Hepatocyte (in vitro differentiated cells): ENCODE data around the gene TMEM116.

Source experiments
- EZH2 ChIP-seq: fragments of 200-600 bp; sonication (generic); IDR thresholded peaks from 2 replicates; pipeline ENCODE4 v1.6.1; 2016; ENCODE audit warnings: antibody characterized with exemption, mild to moderate bottlenecking, borderline replicate concordance
- TF ChIP-seq, protein P1 (sequence below): fragments of 200-600 bp; sonication (generic); IDR thresholded peaks from 2 replicates; pipeline ENCODE4 v1.5.1; 2016; ENCODE audit warnings: antibody characterized with exemption, mild to moderate bottlenecking; ENCODE audit not compliant: poor library complexity

DNA sequence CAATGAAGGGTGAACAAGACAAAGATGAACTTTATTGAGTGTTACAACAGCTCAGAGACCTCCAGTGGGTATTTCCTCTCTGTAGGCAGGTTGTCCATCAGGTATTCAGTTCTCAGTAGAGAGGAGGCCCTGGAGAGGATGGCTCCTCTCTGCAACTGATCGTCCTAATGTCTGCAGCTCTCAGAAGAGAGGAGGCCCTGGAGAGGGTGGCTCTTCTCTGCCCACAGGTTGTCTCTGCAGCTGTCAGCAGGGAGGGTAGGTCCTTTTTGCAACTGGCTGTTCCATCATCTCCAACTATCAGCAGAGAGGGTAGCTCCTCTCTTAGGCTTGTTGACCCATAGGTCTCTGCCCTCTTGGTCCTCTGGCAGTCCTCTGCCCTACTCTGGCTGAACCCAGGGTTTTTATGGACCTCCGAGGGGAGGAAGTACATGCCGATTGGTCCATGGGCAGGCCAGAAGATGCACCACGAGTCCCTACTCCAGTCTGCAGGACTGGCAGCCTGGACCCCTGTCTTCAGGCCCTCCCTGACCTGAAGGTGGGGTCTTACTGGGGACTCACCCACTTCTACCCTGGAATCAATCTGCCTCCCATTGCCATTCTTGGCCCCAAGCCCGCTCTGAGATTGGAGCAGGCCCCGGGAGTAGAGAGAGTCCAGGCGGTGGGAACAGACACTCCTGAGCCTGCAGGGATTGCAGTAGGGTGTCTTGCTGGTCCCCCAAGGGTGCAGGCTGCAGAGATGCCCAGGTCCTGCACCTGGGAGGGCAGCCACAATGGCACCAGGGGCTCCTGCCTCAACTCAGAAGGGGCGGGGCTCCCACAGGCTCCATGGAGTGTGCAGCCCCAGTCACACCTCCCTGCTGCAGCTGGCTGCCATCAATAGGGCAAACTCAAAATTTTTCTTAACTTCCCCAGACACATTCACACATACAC lies 2.3 kb downstream of the TMEM116 start:
- TF ChIP-seq, protein P1, sequence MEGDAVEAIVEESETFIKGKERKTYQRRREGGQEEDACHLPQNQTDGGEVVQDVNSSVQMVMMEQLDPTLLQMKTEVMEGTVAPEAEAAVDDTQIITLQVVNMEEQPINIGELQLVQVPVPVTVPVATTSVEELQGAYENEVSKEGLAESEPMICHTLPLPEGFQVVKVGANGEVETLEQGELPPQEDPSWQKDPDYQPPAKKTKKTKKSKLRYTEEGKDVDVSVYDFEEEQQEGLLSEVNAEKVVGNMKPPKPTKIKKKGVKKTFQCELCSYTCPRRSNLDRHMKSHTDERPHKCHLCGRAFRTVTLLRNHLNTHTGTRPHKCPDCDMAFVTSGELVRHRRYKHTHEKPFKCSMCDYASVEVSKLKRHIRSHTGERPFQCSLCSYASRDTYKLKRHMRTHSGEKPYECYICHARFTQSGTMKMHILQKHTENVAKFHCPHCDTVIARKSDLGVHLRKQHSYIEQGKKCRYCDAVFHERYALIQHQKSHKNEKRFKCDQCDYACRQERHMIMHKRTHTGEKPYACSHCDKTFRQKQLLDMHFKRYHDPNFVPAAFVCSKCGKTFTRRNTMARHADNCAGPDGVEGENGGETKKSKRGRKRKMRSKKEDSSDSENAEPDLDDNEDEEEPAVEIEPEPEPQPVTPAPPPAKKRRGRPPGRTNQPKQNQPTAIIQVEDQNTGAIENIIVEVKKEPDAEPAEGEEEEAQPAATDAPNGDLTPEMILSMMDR: no peak
- no peak for TF ChIP-seq EZH2
